PC-9 (cell line): Measurements from ENCODE around the gene HEATR9. TPM values are rescaled to one million over a fixed set of nuclear protein-coding genes. Genes with fewer than 3 reads are reported as not detected.

Experiments used
- BruUV-seq: library from RNA; stranded (reverse); fragments of 400-500 nt; replicated peaks from 2 replicates; lab custom pipeline; 2021; lab: Mats Ljungman, UMichigan
- CTCF ChIA-PET: fragments of 300-600 bp; sonication (Branson Sonifier 250); formaldehyde crosslinking; loops from one replicate; lab custom pipeline; 2022; ENCODE audit warnings: antibody characterized with exemption; lab: Charles Lee
- POLR2A ChIA-PET: fragments of 300-600 bp; sonication (Branson Sonifier 250); formaldehyde crosslinking; loops from one replicate; lab custom pipeline; 2022; ENCODE audit warnings: antibody characterized with exemption; ENCODE audit not compliant: unreplicated experiment; lab: Charles Lee
- DNase-seq, 2 experiments: peaks; one replicate each; pipeline versions ENCODE4 v3.0.0 to v3.0.0-alpha.2; 2015 to 2022; ENCODE audit warnings: mixed read lengths in 1 of 2
- H2AFZ ChIP-seq: fragments of 200-600 bp; sonication (generic); 2 replicates; pipeline ENCODE4 v1.8.1; 2017; ENCODE audit warnings: antibody characterized with exemption
- H3F3A ChIP-seq: fragments of 200-600 bp; sonication (generic); 2 replicates; pipeline ENCODE4 v1.8.1; 2017; ENCODE audit warnings: antibody characterized with exemption, mild to moderate bottlenecking, low read depth; ENCODE audit not compliant: insufficient read depth
- H3K27ac ChIP-seq: fragments of 200-600 bp; sonication (generic); 2 replicates; pipeline ENCODE4 v1.6.1; 2016; ENCODE audit warnings: mixed run types
- H3K27me3 ChIP-seq: fragments of 200-600 bp; sonication (generic); 2 replicates; pipeline ENCODE4 v1.6.1; 2016; ENCODE audit warnings: low read depth, mixed run types; ENCODE audit not compliant: insufficient read depth
- H3K36me3 ChIP-seq: fragments of 200-600 bp; sonication (generic); 2 replicates; pipeline ENCODE4 v1.6.1; 2016; ENCODE audit warnings: low read depth, mixed run types
- H3K4me1 ChIP-seq: fragments of 200-600 bp; sonication (generic); replicated peaks from 2 replicates; pipeline ENCODE4 v1.6.1; 2016; ENCODE audit warnings: mixed run types; ENCODE audit not compliant: insufficient read depth
- H3K4me2 ChIP-seq: fragments of 200-600 bp; sonication (generic); 2 replicates; pipeline ENCODE4 v1.6.1; 2017; ENCODE audit warnings: mixed run types
- H3K4me3 ChIP-seq: fragments of 200-600 bp; sonication (generic); 2 replicates; pipeline ENCODE4 v1.6.1; 2016; ENCODE audit warnings: mixed run types
- H3K79me2 ChIP-seq: fragments of 200-600 bp; sonication (generic); 2 replicates; pipeline ENCODE4 v1.6.1; 2017; ENCODE audit warnings: low read depth, mixed run types
- H3K9me2 ChIP-seq: fragments of 200-600 bp; sonication (generic); 2 replicates; pipeline ENCODE4 v1.8.1; 2017; ENCODE audit warnings: mild to moderate bottlenecking; ENCODE audit not compliant: insufficient read depth
- H3K9me3 ChIP-seq: fragments of 200-600 bp; sonication (generic); 2 replicates; pipeline ENCODE4 v1.8.1; 2016; ENCODE audit warnings: low read depth; ENCODE audit not compliant: insufficient read depth
- H4K20me1 ChIP-seq: fragments of 200-600 bp; sonication (generic); 2 replicates; pipeline ENCODE4 v1.8.1; 2017; ENCODE audit not compliant: insufficient read depth
- EZH2 ChIP-seq: fragments of 200-600 bp; sonication (generic); IDR thresholded peaks from 2 replicates; pipeline ENCODE4 v1.8.0; 2017; ENCODE audit warnings: antibody characterized with exemption, low read depth
- intact Hi-C: fragments of 100-400 bp; cut with micrococcal nuclease; formaldehyde crosslinking; loops from one replicate; pipeline ENCODE4 v1.10.0; 2022; ENCODE audit not compliant: unreplicated experiment
- total RNA-seq: library from RNA; stranded (reverse); gene quantifications from 2 replicates; pipeline ENCODE4 v1.2.3, GENCODE V29; 2021
- TF ChIP-seq, protein P1 (sequence below): fragments of 200-600 bp; sonication (generic); conservative IDR thresholded peaks from 2 replicates; pipeline ENCODE4 v1.6.1; 2017; ENCODE audit warnings: mixed run types, antibody characterized with exemption, mild to moderate bottlenecking, moderate library complexity

The HEATR9 gene
- total RNA-seq, 1 experiment from 2014 or later: not detected

DNA sequence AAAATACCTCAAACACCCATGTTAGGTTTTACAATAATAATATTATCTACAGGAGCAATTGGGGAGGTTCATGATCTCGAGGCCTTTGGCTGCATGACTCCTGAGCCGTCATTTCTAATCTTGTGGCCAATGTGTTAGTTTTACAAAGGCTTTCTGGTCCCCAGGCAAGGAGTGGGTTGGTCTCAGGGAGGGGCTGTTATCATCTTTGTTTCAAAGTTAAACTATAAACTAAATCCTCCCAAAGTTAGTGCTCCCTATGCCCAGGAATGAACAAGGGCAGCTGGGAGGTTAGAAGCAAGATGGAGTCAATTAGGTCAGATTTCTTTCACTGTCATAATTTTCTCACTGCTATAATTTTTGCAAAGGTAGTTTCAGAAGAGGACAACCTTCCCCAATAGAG lies 20.6 kb upstream of the HEATR9 start:
- TF ChIP-seq EZH2: no peak
- TF ChIP-seq, protein P1, sequence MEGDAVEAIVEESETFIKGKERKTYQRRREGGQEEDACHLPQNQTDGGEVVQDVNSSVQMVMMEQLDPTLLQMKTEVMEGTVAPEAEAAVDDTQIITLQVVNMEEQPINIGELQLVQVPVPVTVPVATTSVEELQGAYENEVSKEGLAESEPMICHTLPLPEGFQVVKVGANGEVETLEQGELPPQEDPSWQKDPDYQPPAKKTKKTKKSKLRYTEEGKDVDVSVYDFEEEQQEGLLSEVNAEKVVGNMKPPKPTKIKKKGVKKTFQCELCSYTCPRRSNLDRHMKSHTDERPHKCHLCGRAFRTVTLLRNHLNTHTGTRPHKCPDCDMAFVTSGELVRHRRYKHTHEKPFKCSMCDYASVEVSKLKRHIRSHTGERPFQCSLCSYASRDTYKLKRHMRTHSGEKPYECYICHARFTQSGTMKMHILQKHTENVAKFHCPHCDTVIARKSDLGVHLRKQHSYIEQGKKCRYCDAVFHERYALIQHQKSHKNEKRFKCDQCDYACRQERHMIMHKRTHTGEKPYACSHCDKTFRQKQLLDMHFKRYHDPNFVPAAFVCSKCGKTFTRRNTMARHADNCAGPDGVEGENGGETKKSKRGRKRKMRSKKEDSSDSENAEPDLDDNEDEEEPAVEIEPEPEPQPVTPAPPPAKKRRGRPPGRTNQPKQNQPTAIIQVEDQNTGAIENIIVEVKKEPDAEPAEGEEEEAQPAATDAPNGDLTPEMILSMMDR: no peak
- Histone ChIP-seq H3K4me2 (no peak overlapping the region), H3F3A (no peaks in the 10 kb centered on the region), H3K79me2 (no peaks in the 10 kb centered on the region), H3K27me3 (no peaks in the 10 kb centered on the region), H3K9me3 (no peaks in the 10 kb centered on the region), H3K27ac (no peak overlapping the region), H4K20me1 (no peaks in the 10 kb centered on the region), H3K36me3 (no peaks in the 10 kb centered on the region), H3K4me3 (no peak overlapping the region), H2AFZ (no peak overlapping the region), H3K9me2 (no peaks in the 10 kb centered on the region), H3K4me1 (no peaks in the 10 kb centered on the region)
- DNase-seq: no peak
- POLR2A ChIA-PET: no interaction called here
- BruUV-seq: no TSS peak
- intact Hi-C loops: no loop called here
- CTCF ChIA-PET: no interaction called here

DNA sequence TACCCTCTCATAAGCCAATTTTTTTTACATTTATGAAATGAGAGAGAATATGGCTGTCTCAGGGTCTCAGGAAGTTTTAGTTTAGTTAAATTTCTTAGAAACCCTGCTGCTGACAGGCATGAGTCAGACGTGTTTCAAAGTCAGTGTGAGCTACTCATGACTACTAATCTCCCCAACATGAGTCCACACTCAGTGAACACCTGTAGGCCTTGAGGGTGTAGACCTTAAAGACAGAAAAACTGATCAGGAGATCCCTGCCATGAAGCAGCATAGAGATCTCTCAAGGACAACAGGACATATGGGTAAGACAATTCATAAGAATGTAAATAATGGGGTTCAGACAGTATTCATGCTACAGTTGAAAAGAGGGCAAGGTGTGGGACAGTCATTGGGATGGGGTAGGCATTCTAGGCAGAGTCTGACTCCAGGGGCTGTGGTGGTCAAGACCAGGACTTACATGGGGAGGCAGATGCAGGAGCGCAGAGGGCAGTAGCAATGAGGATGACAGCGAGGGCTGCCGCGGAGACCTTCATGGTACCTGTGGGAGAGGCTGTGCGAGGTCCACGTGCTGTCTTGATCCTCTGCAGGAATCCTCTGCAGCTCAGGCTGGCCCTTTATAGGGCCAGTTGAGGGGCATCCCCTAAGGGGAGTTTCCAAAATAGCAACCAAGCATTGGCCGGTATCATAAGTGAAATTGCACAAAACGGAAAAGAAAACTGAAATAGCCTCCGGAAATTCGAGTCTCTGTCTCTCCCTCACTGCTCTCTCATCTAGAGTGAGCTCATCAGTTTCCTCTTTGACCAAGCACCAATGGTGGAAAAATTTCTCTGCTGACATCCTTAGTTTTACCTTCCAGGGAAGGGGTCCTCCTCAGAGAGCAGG lies 11.3 kb upstream of the HEATR9 start, which contains the start of gene CCL5:
CCL5 (minus strand) TSS at position 588 of the 882 bp plus-strand sequence.
- Histone ChIP-seq H3K36me3 (no peaks in the 10 kb centered on the region), H3K4me3 (no peak within 1 kb of the TSS), H3K27me3 (no peaks in the 10 kb centered on the region), H3K9me2 (no peaks in the 10 kb centered on the region), H3K79me2 (no peaks in the 10 kb centered on the region), H3K4me1 (no peaks in the 10 kb centered on the region), H3K27ac (no peak within 1 kb of the TSS), H2AFZ (no peak within 1 kb of the TSS), H3K4me2 (no peak within 1 kb of the TSS), H4K20me1 (no peaks in the 10 kb centered on the region), H3F3A (no peaks in the 10 kb centered on the region), H3K9me3 (no peaks in the 10 kb centered on the region)
- CTCF ChIA-PET: interaction anchor here (0.6 kb wide), 1 partner anchor 76 kb away, joined by 4 read pairs; no protein-coding TSS in a partner anchor
- intact Hi-C loops: no loop called here
- DNase-seq: no peak
- TF ChIP-seq EZH2: no peak
- TF ChIP-seq, protein P1: no peak
- POLR2A ChIA-PET: no interaction called here
- BruUV-seq: no TSS peak

DNA sequence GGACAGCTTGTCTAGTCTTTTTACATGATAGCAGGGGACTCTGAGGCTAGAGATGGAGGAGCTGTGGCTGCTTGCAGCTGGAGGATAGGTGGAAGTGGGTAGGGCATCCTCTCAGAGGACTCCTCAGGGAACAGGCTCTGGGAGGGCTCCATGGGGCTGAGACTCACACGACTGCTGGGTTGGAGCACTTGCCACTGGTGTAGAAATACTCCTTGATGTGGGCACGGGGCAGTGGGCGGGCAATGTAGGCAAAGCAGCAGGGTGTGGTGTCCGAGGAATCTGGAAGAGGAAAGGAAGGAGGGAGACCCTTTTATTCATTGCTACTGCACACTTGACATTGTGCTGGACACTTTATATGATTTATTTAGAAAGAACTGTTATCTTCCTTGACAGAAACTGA lies 9.7 kb upstream of the HEATR9 start:
- H3K79me2 ChIP-seq: no peaks in the 10 kb centered on the region
- H3K9me2 ChIP-seq: no peaks in the 10 kb centered on the region
- H3K4me2 ChIP-seq: no peak overlapping the region
- intact Hi-C loops: no loop called here
- no TSS peak for BruUV-seq
- no peaks in the 10 kb centered on the region for H3K27me3 ChIP-seq
- no peak for TF ChIP-seq EZH2
- TF ChIP-seq, protein P1: no peak
- no peak overlapping the region for H3K27ac ChIP-seq
- H3K36me3 ChIP-seq: no peaks in the 10 kb centered on the region
- ChIA-PET POLR2A (no interaction called here), CTCF (no interaction called here)
- no peak overlapping the region for H2AFZ ChIP-seq
- no peaks in the 10 kb centered on the region for H3F3A ChIP-seq
- no peaks in the 10 kb centered on the region for H4K20me1 ChIP-seq
- no peaks in the 10 kb centered on the region for H3K9me3 ChIP-seq
- H3K4me3 ChIP-seq: no peak overlapping the region
- DNase-seq: no peak
- H3K4me1 ChIP-seq: no peaks in the 10 kb centered on the region
